ENCODE results near the gene APC.

DNA sequence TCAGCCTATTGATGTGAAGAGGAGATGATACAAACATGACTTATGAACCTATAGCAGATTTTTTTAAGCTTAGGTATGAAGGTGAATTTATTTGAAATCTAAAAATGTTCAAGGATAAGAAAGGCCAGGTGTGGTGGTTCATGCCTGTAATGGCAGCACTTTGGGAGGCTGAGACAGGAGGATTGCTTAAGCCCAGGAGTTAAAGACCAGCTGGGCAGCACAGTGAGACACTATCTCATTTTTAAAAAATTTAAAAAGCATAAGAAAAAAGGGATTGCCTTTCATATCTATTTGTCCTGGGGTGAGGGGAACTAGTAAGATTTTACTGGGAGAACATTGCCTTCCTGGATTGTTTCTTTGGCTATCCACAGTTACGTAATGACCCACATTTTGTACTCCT, 82.6 kb downstream of the APC start:
- TF ChIP-seq CREM (IDR thresholded peaks at IDR 0.05; ENCODE audit: low read depth) (no peak), FOS (IDR thresholded peaks at IDR 0.05; ENCODE audit: borderline replicate concordance, extremely low read depth, insufficient read length) (no peak), MTA2 (IDR thresholded peaks at IDR 0.05; ENCODE audit: low read depth) (no peak), ZBTB40 (IDR thresholded peaks at IDR 0.05; ENCODE audit: borderline replicate concordance) (no peak), EGR1 (IDR thresholded peaks at IDR 0.05; ENCODE audit: borderline replicate concordance in 1 of 2, low read depth in 2 of 2, low read length in 2 of 2) (no peak), BACH1 (IDR thresholded peaks at IDR 0.05; ENCODE audit: borderline replicate concordance) (no peak), HDAC2 (IDR thresholded peaks at IDR 0.05) (no peak)
- TF ChIP-seq, protein P1, sequence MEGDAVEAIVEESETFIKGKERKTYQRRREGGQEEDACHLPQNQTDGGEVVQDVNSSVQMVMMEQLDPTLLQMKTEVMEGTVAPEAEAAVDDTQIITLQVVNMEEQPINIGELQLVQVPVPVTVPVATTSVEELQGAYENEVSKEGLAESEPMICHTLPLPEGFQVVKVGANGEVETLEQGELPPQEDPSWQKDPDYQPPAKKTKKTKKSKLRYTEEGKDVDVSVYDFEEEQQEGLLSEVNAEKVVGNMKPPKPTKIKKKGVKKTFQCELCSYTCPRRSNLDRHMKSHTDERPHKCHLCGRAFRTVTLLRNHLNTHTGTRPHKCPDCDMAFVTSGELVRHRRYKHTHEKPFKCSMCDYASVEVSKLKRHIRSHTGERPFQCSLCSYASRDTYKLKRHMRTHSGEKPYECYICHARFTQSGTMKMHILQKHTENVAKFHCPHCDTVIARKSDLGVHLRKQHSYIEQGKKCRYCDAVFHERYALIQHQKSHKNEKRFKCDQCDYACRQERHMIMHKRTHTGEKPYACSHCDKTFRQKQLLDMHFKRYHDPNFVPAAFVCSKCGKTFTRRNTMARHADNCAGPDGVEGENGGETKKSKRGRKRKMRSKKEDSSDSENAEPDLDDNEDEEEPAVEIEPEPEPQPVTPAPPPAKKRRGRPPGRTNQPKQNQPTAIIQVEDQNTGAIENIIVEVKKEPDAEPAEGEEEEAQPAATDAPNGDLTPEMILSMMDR (IDR thresholded peaks at IDR 0.05 in 2 of 3, conservative IDR thresholded peaks at IDR 0.05 in 1 of 3; ENCODE audit: control insufficient read depth in 2 of 3, extremely low read depth in 1 of 3, insufficient read depth in 1 of 3, low read depth in 3 of 3, low read length in 3 of 3), result no peak

Measured in GM12878 (cell line).